K562 (cell line): ENCODE results near the gene CAPZB. TPM values are rescaled to one million over a fixed set of nuclear protein-coding genes. Genes with fewer than 3 reads are reported as not detected.

ENCODE experiments used
- ATAC-seq: fragments of 200-7000 bp; cut with Tn5 transposase; 3 replicates; pipeline ENCODE4 v1.9.1; 2020; ENCODE audit warnings: moderate library complexity
- BruUV-seq: library from RNA; stranded (reverse); fragments of 400-500 nt; replicated peaks from 2 replicates; lab custom pipeline; 2021; lab: Mats Ljungman, UMichigan
- CTCF ChIA-PET: fragments of 300-600 bp; formaldehyde crosslinking; extraction: SDS; loops from one replicate; lab custom pipeline; 2021; ENCODE audit warnings: low intra/inter-chr PET ratio; lab: Yijun Ruan, JAX
- POLR2A ChIA-PET: fragments of 300-600, 350-650 bp; sonication (Branson Sonifier 250); formaldehyde crosslinking; extraction: SDS; loops from one replicate; lab custom pipeline; 2021; ENCODE audit warnings: antibody characterized with exemption, inconsistent platforms; lab: Yijun Ruan, JAX
- DNase-seq, 4 experiments: peaks; one replicate each; pipeline versions ENCODE4 v3.0.0 to v3.0.0-alpha.2; 2011 to 2018; ENCODE audit warnings: low spot score in 3 of 4, mixed read lengths in 3 of 4; ENCODE audit errors: extremely low read depth in 1 of 4
- FAIRE-seq: peaks from 2 replicates; lab custom pipeline; 2011; peaks lifted over from hg19 to GRCh38; lab: Jason Lieb, UNC
- H2AFZ ChIP-seq: 2 replicates; pipeline ENCODE4 v1.6.0; 2011; ENCODE audit warnings: low read depth, low read length, control low read depth, inconsistent platforms
- H3K27ac ChIP-seq: fragments of 200-600 bp; 3 replicates; pipeline ENCODE4 v1.8.0; 2011; ENCODE audit warnings: low read depth, mild to moderate bottlenecking, control low read depth, inconsistent platforms, low read length, moderate library complexity, mixed read lengths; ENCODE audit errors: extremely low read depth
- H3K27me3 ChIP-seq, 2 experiments: fragments of 300-600 bp in 1 of 2; 2 replicates in 1 of 2; 3 replicates in 1 of 2; pipeline versions ENCODE4 v1.6.0 to v1.8.0; 2011; ENCODE audit warnings: inconsistent platforms in 2 of 2, low read length in 2 of 2, mild to moderate bottlenecking in 1 of 2, mixed read lengths in 1 of 2, moderate library complexity in 1 of 2; ENCODE audit not compliant: control insufficient read depth in 2 of 2, insufficient read depth in 2 of 2
- H3K36me3 ChIP-seq: fragments of 300-600 bp; 3 replicates; pipeline ENCODE4 v1.8.0; 2011; ENCODE audit warnings: mild to moderate bottlenecking, low read length, inconsistent platforms; ENCODE audit not compliant: control insufficient read depth, insufficient read depth
- H3K4me1 ChIP-seq, 2 experiments: fragments of 200-600 bp in 1 of 2; replicated peaks in 1 of 2; 2 replicates in 1 of 2; 3 replicates in 1 of 2; pipeline versions ENCODE4 v1.5.1 to v1.8.0; 2011; ENCODE audit warnings: inconsistent platforms in 2 of 2, low read length in 2 of 2, mild to moderate bottlenecking in 1 of 2, mixed read lengths in 1 of 2, moderate library complexity in 1 of 2; ENCODE audit not compliant: control insufficient read depth in 2 of 2, insufficient read depth in 2 of 2
- H3K4me2 ChIP-seq: 2 replicates; pipeline ENCODE4 v1.6.1; 2011; ENCODE audit warnings: low read length, control low read depth, inconsistent platforms, mixed read lengths; ENCODE audit not compliant: insufficient read depth
- H3K4me3 ChIP-seq: fragments of 200-600 bp; sonication (generic), shearing (Covaris generic); 2 replicates; pipeline ENCODE4 v1.5.1; 2016; ENCODE audit warnings: control low read depth, inconsistent platforms
- H3K79me2 ChIP-seq: fragments of 200-600 bp; 3 replicates; pipeline ENCODE4 v1.8.0; 2011; ENCODE audit warnings: low read length, inconsistent platforms; ENCODE audit not compliant: control insufficient read depth, insufficient read depth
- H3K9ac ChIP-seq, 2 experiments: 2 replicates each; pipeline versions ENCODE4 v1.6.0 to v1.6.1; 2011; ENCODE audit warnings: low read depth in 2 of 2, low read length in 2 of 2, control low read depth in 1 of 2, inconsistent platforms in 1 of 2, mild to moderate bottlenecking in 1 of 2, mixed read lengths in 1 of 2; ENCODE audit not compliant: insufficient read depth in 1 of 2
- H3K9me1 ChIP-seq: one replicate; pipeline ENCODE4 v1.6.0; 2011; ENCODE audit warnings: inconsistent platforms, mild to moderate bottlenecking, low read length, moderate library complexity; ENCODE audit not compliant: control insufficient read depth, insufficient read depth
- H3K9me3 ChIP-seq: replicated peaks from 2 replicates; pipeline ENCODE4 v1.5.1; 2011; ENCODE audit warnings: low read depth, low read length, inconsistent platforms; ENCODE audit not compliant: control insufficient read depth, insufficient read depth
- H4K20me1 ChIP-seq: replicated peaks from 2 replicates; pipeline ENCODE4 v1.6.1; 2011; ENCODE audit warnings: low read length, inconsistent platforms, mixed read lengths; ENCODE audit not compliant: control insufficient read depth, insufficient read depth
- ARID1B ChIP-seq: fragments of 450-650 bp; IDR thresholded peaks from 2 replicates; pipeline ENCODE4 v1.6.1; 2016; ENCODE audit warnings: antibody characterized with exemption, mild to moderate bottlenecking, inconsistent platforms
- CTCF ChIP-seq, 3 experiments: IDR thresholded peaks in 2 of 3; conservative IDR thresholded peaks in 1 of 3; 2 replicates each; pipeline ENCODE4 v1.5.1; 2011 to 2012; ENCODE audit warnings: low read length in 3 of 3, mild to moderate bottlenecking in 3 of 3, control low read depth in 2 of 3, improper control_type of control experiment in 1 of 3, inconsistent platforms in 1 of 3, low read depth in 1 of 3, mixed read lengths in 1 of 3, moderate library complexity in 1 of 3; ENCODE audit not compliant: insufficient read depth in 2 of 3
- CXXC5 ChIP-seq: fragments of 250-450 bp; sonication (Bioruptor Pico); IDR thresholded peaks from 2 replicates; pipeline ENCODE4 v1.8.0; 2022; ENCODE audit warnings: inconsistent platforms, mild to moderate bottlenecking, moderate library complexity
- DACH1 ChIP-seq: fragments of 450-650 bp; IDR thresholded peaks from 2 replicates; pipeline ENCODE4 v1.6.1; 2018; ENCODE audit not compliant: partially characterized antibody
- DPF2 ChIP-seq: fragments of 450-650 bp; IDR thresholded peaks from 2 replicates; pipeline ENCODE4 v1.6.1; 2016
- ETV5 ChIP-seq: sonication (generic); formaldehyde crosslinking; IDR thresholded peaks from 2 replicates; pipeline ENCODE4 v1.4.0; 2020; ENCODE audit warnings: low read depth, mild to moderate bottlenecking, missing genetic modification reagents
- FOXK2 ChIP-seq, 2 experiments: fragments of 450-650 bp; IDR thresholded peaks in 1 of 2; conservative IDR thresholded peaks in 1 of 2; 2 replicates each; pipeline ENCODE4 v1.6.1; 2016; ENCODE audit warnings: low read depth in 2 of 2, mild to moderate bottlenecking in 1 of 2
- HDAC1 ChIP-seq, 2 experiments: fragments of 450-650 bp; IDR thresholded peaks; 2 replicates each; pipeline ENCODE4 v1.6.1; 2016 to 2017; ENCODE audit warnings: inconsistent platforms in 1 of 2, mild to moderate bottlenecking in 1 of 2, moderate library complexity in 1 of 2
- HDAC2 ChIP-seq: fragments of 450-650 bp; IDR thresholded peaks from 2 replicates; pipeline ENCODE4 v1.6.1; 2016; ENCODE audit warnings: mild to moderate bottlenecking
- HOXB6 ChIP-seq: fragments of 250-450 bp; sonication (Bioruptor Pico); IDR thresholded peaks from 2 replicates; pipeline ENCODE4 v1.5.1; 2022; ENCODE audit warnings: mild to moderate bottlenecking, borderline replicate concordance
- NFIC ChIP-seq: fragments of 450-650 bp; IDR thresholded peaks from 2 replicates; pipeline ENCODE4 v1.6.1; 2017; ENCODE audit warnings: mild to moderate bottlenecking, inconsistent platforms
- RCOR1 ChIP-seq, 2 experiments: IDR thresholded peaks; 2 replicates each; pipeline ENCODE4 v1.6.1; 2012; ENCODE audit warnings: low read depth in 2 of 2, low read length in 2 of 2, borderline replicate concordance in 1 of 2, improper control_type of control experiment in 1 of 2
- SIN3A ChIP-seq, 2 experiments: fragments of 150-350 bp in 1 of 2; IDR thresholded peaks; 2 replicates each; pipeline ENCODE4 v1.6.1; 2011 to 2016; ENCODE audit warnings: borderline replicate concordance in 2 of 2, low read depth in 2 of 2, low read length in 2 of 2, mild to moderate bottlenecking in 2 of 2, moderate library complexity in 2 of 2; ENCODE audit not compliant: control insufficient read depth in 1 of 2
- WGBS: fragments of 100-300 bp; shearing (Covaris generic); methylation state at CpG from one replicate; pipeline ENCODE4 v1.1.6; 2016; ENCODE audit warnings: low coverage, mixed read lengths; ENCODE audit not compliant: insufficient coverage; ENCODE audit errors: missing lambda C conversion rate; 5-methylcytosine and 5-hydroxymethylcytosine counted together
- in situ Hi-C: fragments of 300-500 bp; cut with MboI; formaldehyde crosslinking; loops from 4 replicates; pipeline ENCODE4 v1.15.0; 2018; ENCODE audit warnings: inconsistent platforms, mixed read lengths
- intact Hi-C: fragments of 100-400 bp; cut with micrococcal nuclease; formaldehyde crosslinking; loops from 2 replicates; pipeline ENCODE4 v1.14.2; 2022
- polyA plus RNA-seq, 8 experiments: library from polyadenylated mRNA; depleted of rRNA in 4 of 8; stranded (reverse) in 5 of 8; unstranded in 3 of 8; fragments of >200 nt; fragmentation: Nextera tagmentation in 2 of 8; fragmentation: Illumina TruSeq in 1 of 8; extraction: Ambion mirVana in 2 of 8; extraction: Trizol in 1 of 8; gene quantifications; 2 replicates each; pipeline versions ENCODE4 v1.2.1 to v1.2.3, GENCODE V29; 2011 to 2014; ENCODE audit warnings: inconsistent platforms in 1 of 8, missing spikeins in 1 of 8
- total RNA-seq, 7 experiments: library from RNA; depleted of rRNA in 6 of 7; stranded (reverse); fragments of >200 nt in 6 of 7; fragmentation: Illumina TruSeq in 2 of 7; extraction: Trizol in 2 of 7; gene quantifications; 2 replicates each; pipeline versions ENCODE4 v1.2.1 to v1.2.3, GENCODE V29; 2011 to 2021; ENCODE audit warnings: low replicate concordance in 1 of 7
- TF ChIP-seq, protein P1 (sequence below): sonication (generic); formaldehyde crosslinking; IDR thresholded peaks from 2 replicates; pipeline ENCODE4 v1.8.0; 2022; ENCODE audit warnings: mild to moderate bottlenecking, missing genetic modification reagents

The CAPZB gene
- total and polyA plus RNA-seq, 9 of the 15 experiments (the other 6 are each of a cell fraction or from before 2014, with no cell fraction given), result 57.6 to 297 (median 125) TPM

DNA sequence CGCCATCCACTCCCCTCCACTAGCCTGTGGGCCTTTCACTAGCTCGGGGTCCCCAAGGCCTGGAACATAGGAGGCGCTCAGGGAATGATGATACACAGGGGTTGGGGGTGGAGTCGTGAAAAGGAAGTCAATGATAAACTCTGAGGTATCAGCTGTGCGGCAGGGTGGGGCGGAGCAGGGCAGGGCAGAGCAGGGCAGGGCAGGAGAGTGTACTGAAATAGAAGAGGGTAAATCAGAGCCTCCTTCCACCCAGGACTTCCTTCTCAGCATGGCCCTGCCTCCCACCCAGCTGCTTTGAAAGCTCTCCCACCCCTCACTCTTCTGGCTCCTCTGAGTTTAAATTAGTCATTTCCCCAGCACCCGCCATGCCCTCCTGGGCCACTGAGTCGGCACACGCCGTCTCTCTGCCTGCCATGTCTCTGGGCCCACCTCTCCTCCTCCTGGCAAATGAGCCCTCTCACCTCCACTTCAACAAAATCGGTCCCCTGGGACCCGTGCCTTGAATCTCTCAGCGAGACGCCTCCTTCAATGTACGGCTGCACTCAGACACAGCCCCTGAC, 16.9 kb downstream of the CAPZB start:
- ATAC-seq (peak; percentile 90), DNase-seq (peak; percentile 70 to 87 (median 76)), FAIRE-seq (peak; percentile 57)
- no peaks in the 10 kb centered on the region for H3K9me3 ChIP-seq
- no peaks in the 10 kb centered on the region for H3K27me3 ChIP-seq
- in situ Hi-C loops, result no loop called here
- H4K20me1 ChIP-seq, result peaks cover 38% of the 10 kb centered on the region
- H2AFZ ChIP-seq, result no peak overlapping the region
- H3K4me3 ChIP-seq, result no peak overlapping the region; the same call in 1 of the 2 replicates
- intact Hi-C loops, result loop anchor here (10.0 kb wide), 1 partner anchor 176 kb away; the partner anchor contains the start of gene NBL1
- peak overlapping the region; percentile 82 for H3K4me2 ChIP-seq
- peak overlapping the region; percentile 75 for H3K27ac ChIP-seq
- WGBS, result 35% methylated on average over 15 of the region's 15 CpGs
- CTCF ChIA-PET, result no interaction called here
- peaks cover 86% of the 10 kb centered on the region for H3K79me2 ChIP-seq
- POLR2A ChIA-PET, result interaction anchor here (1.0 to 4.2 kb wide), 4 partner anchors 9 to 92 kb away, joined by 3 to 34 read pairs (median 14); no protein-coding TSS in a partner anchor
- H3K9ac ChIP-seq, result peak overlapping the region; percentile 57 to 86; a peak in 3 of 4 replicates
- peaks cover 42% of the 10 kb centered on the region for H3K36me3 ChIP-seq
- BruUV-seq, result no TSS peak
- H3K9me1 ChIP-seq, result peaks cover 6% of the 10 kb centered on the region
- peaks cover 17 to 45% of the 10 kb centered on the region in 2 experiments for H3K4me1 ChIP-seq
- TF ChIP-seq ETV5 (no peak), CXXC5 (CRISPR knock-in tag) (peak; percentile 26; the same call in 1 of the 2 replicates), ARID1B (peak; percentile 54), DACH1 (peak; percentile 95), SIN3A (IDR thresholded peaks at IDR 0.05; ENCODE audit: borderline replicate concordance in 2 of 2, control insufficient read depth in 1 of 2, low read depth in 2 of 2, low read length in 2 of 2) (peak; percentile 73 to 94; a peak in 2 of 4 replicates), HOXB6 (CRISPR knock-in tag) (no peak), CTCF (IDR thresholded peaks at IDR 0.05 in 2 of 3, conservative IDR thresholded peaks at IDR 0.05 in 1 of 3; ENCODE audit: insufficient read depth in 2 of 3, low read depth in 1 of 3, low read length in 3 of 3) (peak in 2 of 3 experiments; percentile 41 to 49; a peak in 4 of 6 replicates), DPF2 (0 out of 2 replicates have a peak, but pooled peaks have one; percentile 18), HDAC2 (peak; percentile 52; the same call in 1 of the 2 replicates), HDAC1 (IDR thresholded peaks at IDR 0.05) (peak in 1 of 2 experiments; percentile 89; a peak in 2 of 4 replicates), FOXK2 (conservative IDR thresholded peaks at IDR 0.05 in 1 of 2, IDR thresholded peaks at IDR 0.05 in 1 of 2; ENCODE audit: low read depth in 2 of 2) (peak; percentile 58 to 79; a peak in 2 of 4 replicates), RCOR1 (IDR thresholded peaks at IDR 0.05; ENCODE audit: borderline replicate concordance in 1 of 2, low read depth in 2 of 2, low read length in 2 of 2) (peak in 1 of 2 experiments; percentile 78; a peak in 2 of 4 replicates), NFIC (no peak)
- TF ChIP-seq, protein P1, sequence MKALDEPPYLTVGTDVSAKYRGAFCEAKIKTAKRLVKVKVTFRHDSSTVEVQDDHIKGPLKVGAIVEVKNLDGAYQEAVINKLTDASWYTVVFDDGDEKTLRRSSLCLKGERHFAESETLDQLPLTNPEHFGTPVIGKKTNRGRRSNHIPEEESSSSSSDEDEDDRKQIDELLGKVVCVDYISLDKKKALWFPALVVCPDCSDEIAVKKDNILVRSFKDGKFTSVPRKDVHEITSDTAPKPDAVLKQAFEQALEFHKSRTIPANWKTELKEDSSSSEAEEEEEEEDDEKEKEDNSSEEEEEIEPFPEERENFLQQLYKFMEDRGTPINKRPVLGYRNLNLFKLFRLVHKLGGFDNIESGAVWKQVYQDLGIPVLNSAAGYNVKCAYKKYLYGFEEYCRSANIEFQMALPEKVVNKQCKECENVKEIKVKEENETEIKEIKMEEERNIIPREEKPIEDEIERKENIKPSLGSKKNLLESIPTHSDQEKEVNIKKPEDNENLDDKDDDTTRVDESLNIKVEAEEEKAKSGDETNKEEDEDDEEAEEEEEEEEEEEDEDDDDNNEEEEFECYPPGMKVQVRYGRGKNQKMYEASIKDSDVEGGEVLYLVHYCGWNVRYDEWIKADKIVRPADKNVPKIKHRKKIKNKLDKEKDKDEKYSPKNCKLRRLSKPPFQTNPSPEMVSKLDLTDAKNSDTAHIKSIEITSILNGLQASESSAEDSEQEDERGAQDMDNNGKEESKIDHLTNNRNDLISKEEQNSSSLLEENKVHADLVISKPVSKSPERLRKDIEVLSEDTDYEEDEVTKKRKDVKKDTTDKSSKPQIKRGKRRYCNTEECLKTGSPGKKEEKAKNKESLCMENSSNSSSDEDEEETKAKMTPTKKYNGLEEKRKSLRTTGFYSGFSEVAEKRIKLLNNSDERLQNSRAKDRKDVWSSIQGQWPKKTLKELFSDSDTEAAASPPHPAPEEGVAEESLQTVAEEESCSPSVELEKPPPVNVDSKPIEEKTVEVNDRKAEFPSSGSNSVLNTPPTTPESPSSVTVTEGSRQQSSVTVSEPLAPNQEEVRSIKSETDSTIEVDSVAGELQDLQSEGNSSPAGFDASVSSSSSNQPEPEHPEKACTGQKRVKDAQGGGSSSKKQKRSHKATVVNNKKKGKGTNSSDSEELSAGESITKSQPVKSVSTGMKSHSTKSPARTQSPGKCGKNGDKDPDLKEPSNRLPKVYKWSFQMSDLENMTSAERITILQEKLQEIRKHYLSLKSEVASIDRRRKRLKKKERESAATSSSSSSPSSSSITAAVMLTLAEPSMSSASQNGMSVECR (CRISPR knock-in tag), result 0 out of 2 replicates have a peak, but pooled peaks have one; percentile 23
